Activated CD8-positive, alpha-beta memory T cell treated with anti-CD3 and anti-CD28 coated beads, Interleukin-2, amount 50 U/mL, for 24 hours (primary cell): ENCODE data around the gene SDF2.

Experiments
- DNase-seq: peaks from one replicate; pipeline ENCODE4 v3.0.0-alpha.2; 2020; ENCODE audit errors: extremely low read depth

Gene SDF2, protein sequence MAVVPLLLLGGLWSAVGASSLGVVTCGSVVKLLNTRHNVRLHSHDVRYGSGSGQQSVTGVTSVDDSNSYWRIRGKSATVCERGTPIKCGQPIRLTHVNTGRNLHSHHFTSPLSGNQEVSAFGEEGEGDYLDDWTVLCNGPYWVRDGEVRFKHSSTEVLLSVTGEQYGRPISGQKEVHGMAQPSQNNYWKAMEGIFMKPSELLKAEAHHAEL

GRCh38 chr17:28661635-28662526 is at the start of gene SDF2, which contains the start of gene SUPT6H:
Gene SDF2 (minus strand): TSS chr17:28661906. CDS start chr17:28661876, 30 bp downstream.
Gene SUPT6H (plus strand): TSS chr17:28662205. CDS start chr17:28673402, 11,197 bp downstream.
- DNase-seq: peak; percentile 94

GRCh38 chr17:28710861-28711722 is 49.4 kb upstream of the SDF2 start:
- DNase-seq: no peak

DNA sequence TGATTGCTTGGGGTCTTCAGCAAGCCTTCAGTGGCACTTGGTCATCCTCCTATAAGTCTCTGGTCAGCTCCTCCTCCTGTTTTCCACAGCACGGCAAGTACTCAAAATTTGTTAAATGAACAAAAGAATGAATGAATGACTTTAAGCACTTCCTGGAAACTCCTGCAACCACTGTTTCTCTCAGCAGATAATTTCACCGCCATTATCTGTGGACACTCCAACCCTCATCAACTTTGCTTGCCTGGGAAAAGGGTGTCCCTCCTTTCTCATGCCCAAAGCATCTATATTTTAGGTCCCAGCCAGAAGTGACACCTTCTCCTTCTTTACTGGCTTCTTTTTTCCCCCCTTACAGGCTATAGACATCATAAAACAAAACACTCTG is 45.6 kb upstream of the SDF2 start:
- DNase-seq: no peak

DNA sequence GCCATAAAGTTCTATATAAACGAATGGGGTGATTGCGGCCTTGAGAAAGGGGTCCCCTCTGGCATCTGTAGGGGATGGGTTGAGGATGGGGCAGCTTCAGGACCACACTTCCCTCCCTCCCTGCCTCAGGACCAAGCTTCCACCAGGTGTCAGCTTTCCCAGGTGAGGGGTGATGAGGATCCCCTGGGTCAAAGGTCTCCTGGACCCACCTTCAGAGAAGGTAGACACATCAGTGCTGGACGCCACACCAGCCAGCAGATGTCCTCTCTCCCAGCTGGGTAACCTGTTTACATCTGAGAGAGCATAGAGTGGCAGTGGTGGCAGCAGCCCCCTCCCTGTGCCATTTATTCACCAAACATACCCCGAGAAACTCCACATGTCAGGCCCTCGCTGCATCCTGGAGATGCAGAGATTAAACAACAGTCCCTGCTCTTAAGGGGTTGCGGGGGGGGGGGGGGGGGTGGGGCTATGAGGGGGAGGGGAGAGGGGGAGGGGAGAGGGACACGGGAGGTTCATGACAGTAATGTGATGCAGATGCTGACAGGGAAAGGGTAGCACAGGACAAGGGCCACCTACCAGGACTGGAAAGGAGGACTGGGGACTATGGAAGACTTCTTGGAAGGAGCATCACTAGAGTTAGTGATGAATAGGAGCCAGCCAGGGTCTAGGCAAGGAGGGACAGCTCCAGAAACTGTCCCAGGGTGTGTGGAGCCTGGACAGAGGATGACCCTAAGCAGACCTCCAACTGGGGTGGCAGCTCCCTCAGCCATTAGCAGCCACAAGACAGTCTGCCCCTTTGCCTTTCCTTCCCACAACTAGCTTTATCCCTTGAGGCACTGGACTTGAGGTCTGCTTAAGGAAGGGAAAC is 45.0 kb upstream of the SDF2 start:
- no peak for DNase-seq

- no peak for DNase-seq
Observed at GRCh38 chr17:28705728-28706334, 44.1 kb upstream of the SDF2 start.

DNA sequence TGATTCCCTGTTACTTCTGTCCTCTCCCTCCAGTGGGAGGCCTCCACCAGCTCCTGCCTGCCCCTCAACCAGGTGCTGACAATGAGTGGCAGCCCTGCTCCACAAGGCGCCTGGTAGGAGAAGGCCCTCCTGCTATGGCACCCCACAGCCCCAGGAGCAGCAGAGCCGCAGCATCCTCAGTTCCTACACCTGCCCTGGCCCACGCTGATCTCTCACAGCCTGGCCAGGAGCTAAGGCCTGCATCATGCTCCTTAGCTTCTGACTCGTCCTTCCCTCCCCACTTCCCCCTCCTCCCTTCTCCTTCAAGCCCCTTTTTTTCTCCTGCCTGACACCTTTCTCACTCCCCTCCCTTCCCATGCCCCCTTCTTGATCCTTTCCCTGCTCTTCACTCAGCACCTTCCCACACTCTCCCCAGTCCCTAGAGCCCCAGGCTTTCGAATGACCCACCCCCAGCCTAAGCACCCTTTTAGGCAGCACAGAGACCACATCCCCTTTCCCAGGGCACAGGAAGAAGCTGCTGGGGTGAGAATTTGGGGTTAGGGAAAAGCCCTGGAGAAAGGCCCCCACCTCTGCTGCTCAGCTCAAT is 43.5 kb upstream of the SDF2 start:
- DNase-seq: no peak

DNA sequence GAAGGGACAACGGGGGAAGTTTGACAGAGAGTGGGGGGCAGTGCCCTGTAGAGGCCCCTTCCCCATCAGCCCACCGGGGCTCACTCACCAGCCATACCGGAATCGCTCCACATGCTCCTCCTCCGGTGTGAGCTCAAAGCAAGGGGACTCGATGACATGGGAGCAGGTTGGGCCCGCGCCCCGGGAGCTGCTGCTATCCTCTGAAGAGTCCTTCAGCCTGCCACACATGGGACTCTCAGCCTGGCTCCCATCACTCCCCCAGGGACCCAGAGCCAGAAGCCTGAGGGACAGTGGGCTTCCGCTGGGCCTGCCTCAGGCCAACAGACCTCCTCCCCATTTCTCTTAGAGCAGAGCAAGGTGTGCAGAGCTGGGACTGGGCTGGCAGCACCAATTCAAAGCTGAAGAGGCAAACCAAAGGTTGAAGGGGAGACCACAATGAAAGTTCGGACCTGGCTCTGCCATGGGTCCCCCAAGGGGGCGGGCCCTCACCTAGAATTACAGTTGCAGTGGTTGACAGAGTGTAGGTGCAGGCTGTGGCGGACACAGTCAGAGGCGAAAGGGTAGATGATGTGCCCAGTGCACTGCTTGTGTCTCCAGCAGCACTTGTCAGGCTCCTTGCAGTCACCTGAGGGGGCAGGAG is 42.6 kb upstream of the SDF2 start:
- no peak for DNase-seq

GRCh38 chr17:28703552-28704218 is 42.0 kb upstream of the SDF2 start:
- no peak for DNase-seq

- no peak for DNase-seq
Observed at GRCh38 chr17:28702752-28703150, 41.0 kb upstream of the SDF2 start.

DNA sequence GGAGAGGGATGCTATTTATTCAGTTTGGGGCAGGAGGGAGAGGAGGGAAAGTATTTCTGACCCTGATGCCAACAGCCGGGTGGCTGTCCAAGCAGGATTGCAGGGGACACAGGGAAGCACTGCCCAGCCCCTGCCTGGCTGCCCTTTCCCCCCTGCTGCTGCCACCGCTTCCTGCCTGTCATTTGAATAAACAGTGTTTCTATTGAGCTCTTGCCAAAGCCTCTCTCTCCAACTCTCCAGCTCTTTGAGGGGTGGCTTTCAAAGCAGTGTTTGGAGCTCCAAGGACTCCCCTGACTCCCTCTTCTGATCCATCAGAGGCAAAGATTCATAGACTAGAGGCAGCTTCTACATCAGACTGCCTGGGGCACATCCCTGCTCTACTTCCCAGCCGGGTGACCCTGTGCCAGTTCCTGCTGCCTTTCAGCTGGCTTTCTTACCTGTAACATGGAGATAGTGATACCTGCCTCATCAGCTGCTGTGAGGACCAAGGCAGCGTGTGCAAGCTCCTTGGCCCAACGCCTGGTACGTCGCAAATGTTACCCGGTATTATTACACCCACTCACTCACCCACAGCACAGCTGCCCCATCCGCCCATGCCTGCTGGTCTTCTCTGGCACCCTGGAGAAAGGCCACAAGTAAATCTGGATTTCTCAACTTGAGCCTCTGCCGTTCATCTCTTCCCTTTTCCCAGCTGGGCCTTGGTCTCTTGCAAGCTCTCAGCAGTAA is 40.5 kb upstream of the SDF2 start:
- DNase-seq: no peak

DNA sequence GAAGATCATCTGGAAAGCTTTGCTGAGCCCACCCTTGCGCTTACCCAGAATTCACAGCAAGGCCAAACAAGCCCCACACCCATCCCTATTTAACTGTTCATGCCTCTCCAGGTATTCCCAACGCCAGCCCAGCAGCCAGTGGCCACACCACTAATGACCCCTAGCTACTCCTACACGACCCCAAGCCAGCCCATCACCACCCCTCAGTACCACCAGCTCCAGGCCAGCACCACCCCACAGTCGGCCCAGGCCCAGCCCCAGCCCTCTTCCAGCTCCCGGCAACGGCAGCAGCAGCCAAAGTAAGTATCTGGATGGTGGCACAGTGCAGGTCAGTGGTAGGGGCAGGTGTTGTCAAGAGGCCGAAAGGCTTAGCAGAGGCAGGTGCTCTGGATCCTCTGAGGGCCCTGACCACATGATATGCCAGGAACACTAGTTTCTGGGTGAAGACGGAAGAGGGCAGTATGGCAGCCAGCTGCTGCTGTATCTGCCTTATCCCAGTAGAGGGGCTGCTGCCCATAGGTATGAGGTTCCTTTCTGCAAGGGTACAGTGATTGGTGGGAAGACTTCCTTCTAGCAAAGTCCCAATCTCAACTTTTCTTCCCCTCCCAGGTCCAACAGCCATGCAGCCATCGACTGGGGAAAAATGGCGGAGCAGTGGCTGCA is 39.3 kb upstream of the SDF2 start:
- DNase-seq: no peak

DNA sequence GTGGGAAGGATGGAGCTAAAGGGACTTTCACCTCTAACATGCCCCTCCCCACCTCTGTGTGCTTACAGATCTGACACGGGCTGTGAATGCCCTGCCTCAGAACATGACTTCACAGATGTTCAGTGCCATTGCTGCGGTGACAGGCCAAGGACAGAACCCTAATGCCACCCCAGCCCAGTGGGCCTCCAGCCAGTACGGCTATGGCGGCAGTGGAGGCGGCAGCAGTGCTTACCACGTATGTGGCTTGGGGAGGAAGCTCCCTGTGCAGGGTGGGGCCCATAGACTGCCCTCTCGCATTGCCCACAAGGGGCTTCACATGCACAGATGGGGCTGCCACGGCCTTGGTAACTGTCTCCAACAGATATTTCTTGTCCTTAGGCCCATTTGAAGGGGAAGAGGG is 38.6 kb upstream of the SDF2 start:
- DNase-seq: no peak

GRCh38 chr17:28698253-28698941 is 36.7 kb upstream of the SDF2 start:
- no peak for DNase-seq

- no peak for DNase-seq
Observed at GRCh38 chr17:28693869-28694268, 32.2 kb upstream of the SDF2 start.

GRCh38 chr17:28689011-28689410 is 27.3 kb upstream of the SDF2 start:
- no peak for DNase-seq

DNA sequence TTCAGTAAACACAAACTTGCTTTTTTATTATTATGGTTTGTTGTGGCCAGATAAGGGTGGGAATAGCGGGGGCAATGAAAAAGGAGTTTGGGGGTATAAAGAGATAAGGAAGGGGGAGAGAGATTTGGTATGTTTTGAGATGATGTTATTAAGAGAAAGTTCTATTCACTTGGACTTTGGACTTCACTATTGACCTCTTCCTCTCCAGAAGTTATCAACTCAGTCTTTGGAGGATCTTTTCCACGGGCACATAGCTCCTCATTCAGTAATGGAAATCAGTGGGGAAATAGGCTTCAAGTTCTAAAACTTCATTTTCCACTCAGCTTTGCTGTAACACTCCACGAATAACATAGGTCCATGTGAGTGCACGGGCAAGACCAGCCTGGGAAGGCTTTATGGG is 26.8 kb upstream of the SDF2 start:
- no peak for DNase-seq

DNA sequence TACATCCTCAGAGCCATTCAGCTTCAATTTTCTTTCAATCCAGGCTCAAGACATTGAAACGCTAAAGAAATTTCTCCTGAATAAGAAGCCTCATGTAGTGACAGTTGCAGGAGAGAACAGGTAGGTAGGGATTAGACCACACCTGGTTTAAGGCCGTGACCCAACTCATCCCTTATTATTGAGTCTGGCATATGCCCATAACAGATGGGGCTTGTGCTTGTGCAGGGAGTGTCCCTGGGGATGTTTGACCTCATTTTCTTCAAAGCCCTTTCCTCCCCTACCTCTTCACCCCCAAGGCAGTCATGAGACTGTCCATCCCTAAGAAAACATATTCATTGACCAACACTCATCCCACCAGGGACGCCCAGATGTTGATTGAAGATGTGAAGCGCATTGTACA is 24.6 kb upstream of the SDF2 start:
- no peak for DNase-seq

- no peak for DNase-seq
Observed at GRCh38 chr17:28685366-28685765, 23.7 kb upstream of the SDF2 start.
